ENCODE data around the gene PFKFB4. TPM values are rescaled to one million over a fixed set of nuclear protein-coding genes. Genes with fewer than 3 reads are reported as not detected.

Gene PFKFB4
- total RNA-seq, 1 experiment from 2014 or later: 12.3 TPM

DNA sequence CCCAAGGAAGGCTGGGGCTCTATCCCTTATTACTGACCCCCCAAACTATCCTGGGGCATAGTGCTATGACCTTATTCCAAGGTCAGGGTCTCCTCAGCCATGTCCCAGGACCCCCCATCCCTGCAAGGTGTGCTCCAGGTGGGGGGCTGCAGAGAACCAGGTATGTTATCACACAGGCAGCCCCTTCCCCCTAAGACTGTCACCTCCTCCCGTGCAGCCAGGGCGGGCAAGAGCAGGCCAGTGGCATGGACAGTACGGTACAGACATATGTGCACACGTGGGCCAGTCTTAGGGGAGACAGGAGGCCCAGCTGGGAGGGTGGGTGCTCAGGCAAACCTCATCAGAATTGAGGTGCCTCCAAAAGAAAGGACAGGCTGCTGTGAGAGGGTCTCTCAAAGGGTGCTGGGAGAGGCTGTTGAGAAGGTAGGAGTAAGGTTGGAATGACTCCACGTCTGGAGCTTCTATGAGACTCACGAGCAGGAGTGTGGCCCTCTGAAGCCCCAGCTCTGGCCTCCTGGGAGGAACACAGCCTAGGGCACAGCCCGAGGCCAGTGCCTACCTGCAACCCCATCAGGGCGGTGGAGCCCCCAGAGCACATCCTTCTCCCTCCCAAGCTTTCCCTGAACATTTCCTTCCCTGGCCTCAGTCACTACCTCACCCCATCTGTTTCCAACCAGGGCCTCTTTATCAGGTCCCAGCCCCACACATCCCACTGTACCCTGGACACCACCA is 40.2 kb upstream of the PFKFB4 start:
- H4K91ac ChIP-seq (ENCODE audit: insufficient read length, low read depth, low read length): no peak overlapping the region
- H2AFZ ChIP-seq (ENCODE audit: low read length): no peak overlapping the region
- DNase-seq: no peak
- no peaks in the 10 kb centered on the region for H3K23me2 ChIP-seq (ENCODE audit: insufficient read length, low read depth, low read length, poor library complexity, severe bottlenecking)
- H3K23ac ChIP-seq (ENCODE audit: insufficient read length, low read depth, low read length): no peak overlapping the region
- no peak overlapping the region for H3K4ac ChIP-seq (ENCODE audit: low read depth, low read length)
- H3K56ac ChIP-seq (ENCODE audit: insufficient read length, low read depth, low read length): no peak overlapping the region
- H4K20me1 ChIP-seq (ENCODE audit: control insufficient read depth, insufficient read depth, insufficient read length): no peaks in the 10 kb centered on the region
- no peak overlapping the region for H2BK20ac ChIP-seq (ENCODE audit: low read depth, low read length, poor library complexity, severe bottlenecking)
- no peaks in the 10 kb centered on the region for H3K9me3 Mint-ChIP-seq
- H3K18ac ChIP-seq (ENCODE audit: insufficient read length, low read depth, low read length): no peak overlapping the region
- H3K4me1 ChIP-seq (ENCODE audit: insufficient read depth, low read length): no peaks in the 10 kb centered on the region
- H3T11ph ChIP-seq (ENCODE audit: low read length): no peak overlapping the region
- no peaks in the 10 kb centered on the region for H3K9me3 ChIP-seq (ENCODE audit: control insufficient read depth, low read depth, low read length)
- no CpG with 5 or more reads among the region's 8 CpGs for WGBS (ENCODE audit: extremely low coverage, insufficient read length, low lambda C conversion rate)
- H2BK12ac ChIP-seq (ENCODE audit: insufficient read length, low read depth, low read length): no peak overlapping the region
- no peak overlapping the region for H2BK5ac ChIP-seq (ENCODE audit: insufficient read length, low read length)
- H4K5ac ChIP-seq (ENCODE audit: insufficient read length, low read depth, low read length): no peak overlapping the region
- peaks cover 12 to 21% of the 10 kb centered on the region in 2 experiments for H3K4me1 Mint-ChIP-seq
- H3K4me2 ChIP-seq (ENCODE audit: insufficient read depth, insufficient read length, low read length): no peak overlapping the region
- H3K79me1 ChIP-seq (ENCODE audit: insufficient read depth, low read depth, low read length, poor library complexity, severe bottlenecking): no peaks in the 10 kb centered on the region
- no peak overlapping the region for H2BK120ac ChIP-seq (ENCODE audit: low read depth, low read length, poor library complexity, severe bottlenecking)
- H3K36me3 Mint-ChIP-seq (ENCODE audit: insufficient read depth in 1 of 3, low read depth in 3 of 3): peaks cover 30 to 52% (median 32%) of the 10 kb centered on the region in 3 experiments; a peak in 6 of 7 replicates
- H3K27me3 ChIP-seq (ENCODE audit: insufficient read depth, low read length): no peaks in the 10 kb centered on the region
- H4K8ac ChIP-seq (replicated peaks; ENCODE audit: insufficient read length, low read depth, low read length): no peak overlapping the region
- no peak overlapping the region; a peak in 1 of 5 replicates for H3K4me3 Mint-ChIP-seq
- H3K14ac ChIP-seq (ENCODE audit: insufficient read depth, low read length): no peak overlapping the region
- no peak overlapping the region for H3K27ac ChIP-seq (ENCODE audit: insufficient read length, low read depth, low read length)
- no peak overlapping the region for H2AK5ac ChIP-seq (ENCODE audit: insufficient read length, low read length)
- H3K27ac Mint-ChIP-seq: peak overlapping the region in 2 of 3 experiments; percentile 88 to 89; a peak in 4 of 7 replicates
- TF ChIP-seq, protein P1, sequence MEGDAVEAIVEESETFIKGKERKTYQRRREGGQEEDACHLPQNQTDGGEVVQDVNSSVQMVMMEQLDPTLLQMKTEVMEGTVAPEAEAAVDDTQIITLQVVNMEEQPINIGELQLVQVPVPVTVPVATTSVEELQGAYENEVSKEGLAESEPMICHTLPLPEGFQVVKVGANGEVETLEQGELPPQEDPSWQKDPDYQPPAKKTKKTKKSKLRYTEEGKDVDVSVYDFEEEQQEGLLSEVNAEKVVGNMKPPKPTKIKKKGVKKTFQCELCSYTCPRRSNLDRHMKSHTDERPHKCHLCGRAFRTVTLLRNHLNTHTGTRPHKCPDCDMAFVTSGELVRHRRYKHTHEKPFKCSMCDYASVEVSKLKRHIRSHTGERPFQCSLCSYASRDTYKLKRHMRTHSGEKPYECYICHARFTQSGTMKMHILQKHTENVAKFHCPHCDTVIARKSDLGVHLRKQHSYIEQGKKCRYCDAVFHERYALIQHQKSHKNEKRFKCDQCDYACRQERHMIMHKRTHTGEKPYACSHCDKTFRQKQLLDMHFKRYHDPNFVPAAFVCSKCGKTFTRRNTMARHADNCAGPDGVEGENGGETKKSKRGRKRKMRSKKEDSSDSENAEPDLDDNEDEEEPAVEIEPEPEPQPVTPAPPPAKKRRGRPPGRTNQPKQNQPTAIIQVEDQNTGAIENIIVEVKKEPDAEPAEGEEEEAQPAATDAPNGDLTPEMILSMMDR (conservative IDR thresholded peaks at IDR 0.05): no peak
- H3K79me2 ChIP-seq (ENCODE audit: insufficient read depth, low read length): no peaks in the 10 kb centered on the region
- H3K27me3 Mint-ChIP-seq (ENCODE audit: low read depth): peaks cover 4% of the 10 kb centered on the region; the same call in 1 of the 2 replicates
- no peak overlapping the region for H2BK15ac ChIP-seq (ENCODE audit: low read depth, low read length)
- no peak overlapping the region for H3K9ac ChIP-seq (ENCODE audit: extremely low read depth, insufficient read length, low read length)
